Upper lobe of left lung (tissue), 6 donors: Measurements from ENCODE around the gene KRT86. TPM values are rescaled to one million over a fixed set of nuclear protein-coding genes. Genes with fewer than 3 reads are reported as not detected.
"Not testable (repeated sequence)": the region's sequence is repeated elsewhere in the genome, so short reads cannot be mapped to it uniquely, and the experiment has no call there.

ENCODE experiments used
- ATAC-seq, 2 donors: fragments of 200-7000 bp; cut with Tn5 transposase; one replicate each; pipeline ENCODE4 v1.9.1; 2022; ENCODE audit warnings: mild to moderate bottlenecking in 2 of 2, moderate library complexity in 2 of 2; ENCODE audit not compliant: low FRiP score in 2 of 2
- DNase-seq, 2 donors: peaks; one replicate each; pipeline ENCODE4 v3.0.0-alpha.2; 2019 to 2020
- H3K27ac ChIP-seq, 4 donors: fragments of 200-600 bp; sonication (generic); one replicate each; pipeline ENCODE4 v1.5.1; 2016 to 2019
- H3K27me3 ChIP-seq, 4 donors: fragments of 200-600 bp; sonication (generic); one replicate each; pipeline ENCODE4 v1.5.1; 2017 to 2019
- H3K36me3 ChIP-seq, 4 donors: fragments of 200-600 bp; sonication (generic); one replicate each; pipeline ENCODE4 v1.5.1; 2016 to 2019
- H3K4me1 ChIP-seq, 4 donors: fragments of 200-600 bp; sonication (generic); one replicate each; pipeline ENCODE4 v1.5.1; 2018 to 2019
- H3K4me3 ChIP-seq, 4 donors: fragments of 200-600 bp; sonication (generic); one replicate each; pipeline ENCODE4 v1.5.1; 2017 to 2019; ENCODE audit warnings: mild to moderate bottlenecking in 2 of 4, moderate library complexity in 1 of 4
- H3K9me3 ChIP-seq, 4 donors: fragments of 200-600 bp; sonication (generic); one replicate each; pipeline ENCODE4 v1.5.1; 2018 to 2019
- CTCF ChIP-seq, 6 experiments: fragments of 450-650 bp in 4 of 6; fragments of 200-600 bp in 2 of 6; sonication (generic) in 2 of 6; IDR thresholded peaks; one replicate each; pipeline ENCODE4 v1.5.1; 2016 to 2019; ENCODE audit warnings: antibody characterized with exemption in 6 of 6
- EP300 ChIP-seq, 4 donors: sonication (generic); formaldehyde crosslinking; IDR thresholded peaks; one replicate each; pipeline ENCODE4 v1.5.1; 2017; ENCODE audit warnings: antibody characterized with exemption in 4 of 4, control low read depth in 2 of 4
- POLR2A ChIP-seq, 4 donors: fragments of 450-650 bp; IDR thresholded peaks; one replicate each; pipeline ENCODE4 v1.5.1; 2016 to 2017; ENCODE audit warnings: antibody characterized with exemption in 4 of 4, mild to moderate bottlenecking in 2 of 4
- POLR2AphosphoS5 ChIP-seq, 2 donors: sonication (generic); formaldehyde crosslinking; IDR thresholded peaks; one replicate each; pipeline ENCODE4 v1.5.1; 2017; ENCODE audit warnings: antibody characterized with exemption in 2 of 2
- WGBS, 2 donors: methylation state at CpG; one replicate each; pipeline ENCODE4 v1.1.5; 2017 to 2018; 5-methylcytosine and 5-hydroxymethylcytosine counted together
- total RNA-seq, 6 donors: library from RNA; depleted of rRNA in 4 of 6; stranded (reverse); fragments of >200 nt in 4 of 6; gene quantifications; one replicate each; pipeline versions ENCODE4 v1.1.0 to v1.2.1, GENCODE V29; 2016 to 2021
- donor health status: DM: no; HTN: no; CAD: no; lungs with moderate emphysema.
- donor health status: DM: no; HTN: yes; CAD: no; lungs with severe emphysema.

KRT86 gene
- total RNA-seq, 6 donors from 2014 or later = 0.30 to 1.5 (median 0.93) TPM; not detected in 2

GRCh38 chr12:52238916-52239646, 35.4 kb upstream of the KRT86 start:
- Histone ChIP-seq H3K36me3 (peaks cover 0 to 13% (median 0%) of the 10 kb centered on the region in 4 donors), H3K4me3 (no peak overlapping the region), H3K27me3 (no peaks in the 10 kb centered on the region), H3K27ac (peak overlapping the region in 2 of 4 donors; percentile 59 to 65), H3K9me3 (no peaks in the 10 kb centered on the region), H3K4me1 (peaks cover 8 to 58% (median 33%) of the 10 kb centered on the region in 4 donors)
- ATAC-seq (no peak), DNase-seq (no peak)
- WGBS, 2 donors = 77 to 79% methylated on average over 7 of the region's 7 CpGs
- TF ChIP-seq POLR2AphosphoS5 (IDR thresholded peaks at IDR 0.05) = no peak
- TF ChIP-seq POLR2A (IDR thresholded peaks at IDR 0.05) = no peak
- no peak for TF ChIP-seq EP300 (IDR thresholded peaks at IDR 0.05)
- no peak for TF ChIP-seq CTCF (IDR thresholded peaks at IDR 0.05)

GRCh38 chr12:52239767-52240166, 34.7 kb upstream of the KRT86 start:
- peaks cover 14 to 58% (median 38%) of the 10 kb centered on the region in 4 donors for H3K4me1 ChIP-seq
- DNase-seq (no peak), ATAC-seq (no peak)
- H3K4me3 ChIP-seq = no peak overlapping the region
- H3K27ac ChIP-seq = peak overlapping the region in 2 of 4 donors; percentile 59 to 65
- no peak for TF ChIP-seq POLR2AphosphoS5 (IDR thresholded peaks at IDR 0.05)
- TF ChIP-seq EP300 (IDR thresholded peaks at IDR 0.05) = no peak
- TF ChIP-seq POLR2A (IDR thresholded peaks at IDR 0.05) = no peak
- no peak for TF ChIP-seq CTCF (IDR thresholded peaks at IDR 0.05)
- H3K36me3 ChIP-seq = peaks cover 0 to 19% (median 0%) of the 10 kb centered on the region in 4 donors
- 47 to 69% methylated on average over 2 of the region's 2 CpGs for WGBS, 2 donors
- H3K9me3 ChIP-seq = no peaks in the 10 kb centered on the region
- H3K27me3 ChIP-seq = no peaks in the 10 kb centered on the region

- not testable (repeated sequence) for ATAC-seq, H3K4me3 ChIP-seq, H3K27me3 ChIP-seq, H3K27ac ChIP-seq, H3K9me3 ChIP-seq, DNase-seq
- WGBS, 2 donors = 86 to 93% methylated on average over 6 of the region's 6 CpGs
- Histone ChIP-seq H3K4me1 (peaks cover 14 to 54% (median 36%) of the 10 kb centered on the region in 4 donors), H3K36me3 (peaks cover 0 to 20% (median 0%) of the 10 kb centered on the region in 4 donors)
Observed at GRCh38 chr12:52240247-52240646, 34.2 kb upstream of the KRT86 start.

- ATAC-seq (no peak), DNase-seq (no peak)
- TF ChIP-seq POLR2AphosphoS5 (IDR thresholded peaks at IDR 0.05) (no peak), POLR2A (IDR thresholded peaks at IDR 0.05) (no peak), CTCF (IDR thresholded peaks at IDR 0.05) (no peak), EP300 (IDR thresholded peaks at IDR 0.05) (no peak)
- 78 to 83% methylated on average over 10 to 11 of the region's 11 CpGs for WGBS, 2 donors
- Histone ChIP-seq H3K27me3 (no peaks in the 10 kb centered on the region), H3K36me3 (peaks cover 0 to 19% (median 0%) of the 10 kb centered on the region in 4 donors), H3K4me1 (peaks cover 14 to 45% (median 31%) of the 10 kb centered on the region in 4 donors), H3K4me3 (no peak overlapping the region), H3K9me3 (no peaks in the 10 kb centered on the region), H3K27ac (no peak overlapping the region)
Observed at GRCh38 chr12:52241205-52241842, 33.1 kb upstream of the KRT86 start.

GRCh38 chr12:52242442-52243258, 31.8 kb upstream of the KRT86 start:
- peak overlapping the region in 2 of 4 donors; percentile 72 to 81 for H3K27ac ChIP-seq
- no peak for ATAC-seq
- no peak for DNase-seq
- no peaks in the 10 kb centered on the region for H3K9me3 ChIP-seq
- H3K36me3 ChIP-seq = peaks cover 0 to 19% (median 0%) of the 10 kb centered on the region in 4 donors
- H3K27me3 ChIP-seq = no peaks in the 10 kb centered on the region
- H3K4me1 ChIP-seq = peaks cover 14 to 54% (median 31%) of the 10 kb centered on the region in 4 donors
- TF ChIP-seq CTCF (IDR thresholded peaks at IDR 0.05) = no peak
- no peak for TF ChIP-seq EP300 (IDR thresholded peaks at IDR 0.05)
- TF ChIP-seq POLR2A (IDR thresholded peaks at IDR 0.05) = no peak
- TF ChIP-seq POLR2AphosphoS5 (IDR thresholded peaks at IDR 0.05) = no peak
- WGBS, 2 donors = 89 to 93% methylated on average over 11 of the region's 11 CpGs
- no peak overlapping the region for H3K4me3 ChIP-seq
